ENCODE data around the gene PRKAR1B.
"Not testable (repeated sequence)": the region's sequence is repeated elsewhere in the genome, so short reads cannot be mapped to it uniquely, and the experiment has no call there.

Gene PRKAR1B

GRCh38 chr7:657565-658119, 69.4 kb downstream of the PRKAR1B start:
- H2BK5ac ChIP-seq (ENCODE audit: low read length) = no peak overlapping the region
- no peak overlapping the region for H2BK12ac ChIP-seq (ENCODE audit: low read length)
- no peak overlapping the region for H2BK120ac ChIP-seq (ENCODE audit: low read depth, low read length)
- WGBS, 2 donors (ENCODE audit: extremely low coverage in 2 of 2, insufficient read length in 2 of 2, insufficient replicate concordance in 1 of 2) = no CpG with 5 or more reads among the region's 16 CpGs
- no peak overlapping the region for H2AFZ ChIP-seq (ENCODE audit: low read length)
- H2BK15ac ChIP-seq (ENCODE audit: low read length) = no peak overlapping the region
- H3K9ac ChIP-seq (ENCODE audit: low read depth, low read length, poor library complexity) = no peak overlapping the region
- H3K36me3 ChIP-seq (replicated peaks in 1 of 2; ENCODE audit: control insufficient read depth in 2 of 2, insufficient read depth in 2 of 2, low read length in 2 of 2) = peaks cover 0 to 3% of the 10 kb centered on the region in 2 donors
- no peak overlapping the region for H3K4me2 ChIP-seq (ENCODE audit: insufficient read depth, low read length, poor library complexity, severe bottlenecking)
- no peak overlapping the region for H2AK5ac ChIP-seq (ENCODE audit: low read depth, low read length)
- no peak overlapping the region for H3K14ac ChIP-seq (ENCODE audit: low read length)
- H3K4ac ChIP-seq (ENCODE audit: low read length) = no peak overlapping the region
- H3K4me3 ChIP-seq (ENCODE audit: low read length in 2 of 2) = no peak overlapping the region
- H3K18ac ChIP-seq (ENCODE audit: low read length) = no peak overlapping the region
- H3K4me1 ChIP-seq (ENCODE audit: control insufficient read depth in 2 of 2, insufficient read depth in 1 of 2, low read depth in 1 of 2, low read length in 2 of 2) = no peaks in the 10 kb centered on the region
- no peak overlapping the region for H4K8ac ChIP-seq (ENCODE audit: low read depth, low read length)
- H3K79me1 ChIP-seq (ENCODE audit: low read depth, low read length) = peaks cover 4% of the 10 kb centered on the region
- no peak overlapping the region for H3K27ac ChIP-seq (replicated peaks; ENCODE audit: low read length)
- H3K9me3 ChIP-seq (replicated peaks in 1 of 2; ENCODE audit: control insufficient read depth in 2 of 2, insufficient read depth in 1 of 2, low read depth in 1 of 2, low read length in 2 of 2) = peaks cover 11% of the 10 kb centered on the region in 2 donors
- H3K23ac ChIP-seq (ENCODE audit: low read depth, low read length, poor library complexity) = no peak overlapping the region
- no peak for DNase-seq (ENCODE audit: low spot score)
- H4K91ac ChIP-seq (ENCODE audit: low read depth, low read length, poor library complexity) = no peak overlapping the region
- H3K27me3 ChIP-seq (ENCODE audit: control insufficient read depth in 3 of 3, insufficient read depth in 3 of 3, low read depth in 1 of 3, low read length in 3 of 3) = no peaks in the 10 kb centered on the region

- not testable (repeated sequence) for H3K4me2 ChIP-seq (ENCODE audit: insufficient read depth, low read length, poor library complexity, severe bottlenecking); H3K23ac ChIP-seq (ENCODE audit: low read depth, low read length, poor library complexity); H2BK120ac ChIP-seq (ENCODE audit: low read depth, low read length); H3K4me1 ChIP-seq (ENCODE audit: control insufficient read depth in 2 of 2, insufficient read depth in 1 of 2, low read depth in 1 of 2, low read length in 2 of 2); H3K14ac ChIP-seq (ENCODE audit: low read length); H4K8ac ChIP-seq (ENCODE audit: low read depth, low read length); H3K4ac ChIP-seq (ENCODE audit: low read length); H2AK5ac ChIP-seq (ENCODE audit: low read depth, low read length); H3K4me3 ChIP-seq (ENCODE audit: low read length in 2 of 2); DNase-seq (ENCODE audit: low spot score); H2AFZ ChIP-seq (ENCODE audit: low read length); H3K36me3 ChIP-seq (replicated peaks in 1 of 2; ENCODE audit: control insufficient read depth in 2 of 2, insufficient read depth in 2 of 2, low read length in 2 of 2); H3K18ac ChIP-seq (ENCODE audit: low read length); H4K91ac ChIP-seq (ENCODE audit: low read depth, low read length, poor library complexity); H2BK15ac ChIP-seq (ENCODE audit: low read length); H2BK5ac ChIP-seq (ENCODE audit: low read length); H3K79me1 ChIP-seq (ENCODE audit: low read depth, low read length); H2BK12ac ChIP-seq (ENCODE audit: low read length); H3K27me3 ChIP-seq (ENCODE audit: control insufficient read depth in 3 of 3, insufficient read depth in 3 of 3, low read depth in 1 of 3, low read length in 3 of 3); H3K27ac ChIP-seq (replicated peaks; ENCODE audit: low read length); H3K9ac ChIP-seq (ENCODE audit: low read depth, low read length, poor library complexity)
- peaks cover 11 to 15% of the 10 kb centered on the region in 2 donors for H3K9me3 ChIP-seq (replicated peaks in 1 of 2; ENCODE audit: control insufficient read depth in 2 of 2, insufficient read depth in 1 of 2, low read depth in 1 of 2, low read length in 2 of 2)
- WGBS, 2 donors (ENCODE audit: extremely low coverage in 2 of 2, insufficient read length in 2 of 2, insufficient replicate concordance in 1 of 2) = 100% methylated on average over 1 of the region's 3 CpGs; no CpG with 5 or more reads in 1 of the 2 donors
These were observed 70.1 kb downstream of the PRKAR1B start for GRCh38 chr7:657010-657409.

GRCh38 chr7:655758-656157, 71.3 kb downstream of the PRKAR1B start:
- H2AFZ ChIP-seq (ENCODE audit: low read length) = no peak overlapping the region
- no peak overlapping the region for H2AK5ac ChIP-seq (ENCODE audit: low read depth, low read length)
- no peak overlapping the region for H3K23ac ChIP-seq (ENCODE audit: low read depth, low read length, poor library complexity)
- no peak overlapping the region for H3K9ac ChIP-seq (ENCODE audit: low read depth, low read length, poor library complexity)
- H3K18ac ChIP-seq (ENCODE audit: low read length) = no peak overlapping the region
- no peak overlapping the region for H2BK12ac ChIP-seq (ENCODE audit: low read length)
- no peaks in the 10 kb centered on the region for H3K4me1 ChIP-seq (ENCODE audit: control insufficient read depth in 2 of 2, insufficient read depth in 1 of 2, low read depth in 1 of 2, low read length in 2 of 2)
- no peak overlapping the region for H3K14ac ChIP-seq (ENCODE audit: low read length)
- no peak overlapping the region for H3K4ac ChIP-seq (ENCODE audit: low read length)
- DNase-seq (ENCODE audit: low spot score) = no peak
- H2BK120ac ChIP-seq (ENCODE audit: low read depth, low read length) = no peak overlapping the region
- H4K91ac ChIP-seq (ENCODE audit: low read depth, low read length, poor library complexity) = no peak overlapping the region
- peaks cover 3% of the 10 kb centered on the region for H3K79me1 ChIP-seq (ENCODE audit: low read depth, low read length)
- WGBS, 2 donors (ENCODE audit: extremely low coverage in 2 of 2, insufficient read length in 2 of 2, insufficient replicate concordance in 1 of 2) = no CpG with 5 or more reads among the region's 4 CpGs
- H2BK5ac ChIP-seq (ENCODE audit: low read length) = no peak overlapping the region
- H2BK15ac ChIP-seq (ENCODE audit: low read length) = no peak overlapping the region
- no peak overlapping the region for H4K8ac ChIP-seq (ENCODE audit: low read depth, low read length)
- H3K4me2 ChIP-seq (ENCODE audit: insufficient read depth, low read length, poor library complexity, severe bottlenecking) = no peak overlapping the region
- H3K27ac ChIP-seq (replicated peaks; ENCODE audit: low read length) = no peak overlapping the region
- H3K27me3 ChIP-seq (ENCODE audit: control insufficient read depth in 3 of 3, insufficient read depth in 3 of 3, low read depth in 1 of 3, low read length in 3 of 3) = no peaks in the 10 kb centered on the region
- peaks cover 11 to 21% of the 10 kb centered on the region in 2 donors for H3K9me3 ChIP-seq (replicated peaks in 1 of 2; ENCODE audit: control insufficient read depth in 2 of 2, insufficient read depth in 1 of 2, low read depth in 1 of 2, low read length in 2 of 2)
- no peak overlapping the region for H3K4me3 ChIP-seq (ENCODE audit: low read length in 2 of 2)
- H3K36me3 ChIP-seq (replicated peaks in 1 of 2; ENCODE audit: control insufficient read depth in 2 of 2, insufficient read depth in 2 of 2, low read length in 2 of 2) = peaks cover 0 to 3% of the 10 kb centered on the region in 2 donors

GRCh38 chr7:653829-654764, 73.0 kb downstream of the PRKAR1B start:
- no peak overlapping the region for H2BK120ac ChIP-seq (ENCODE audit: low read depth, low read length)
- 100% methylated on average over 4 of the region's 4 CpGs for WGBS, 2 donors (ENCODE audit: extremely low coverage in 2 of 2, insufficient read length in 2 of 2, insufficient replicate concordance in 1 of 2)
- no peak overlapping the region for H2BK12ac ChIP-seq (ENCODE audit: low read length)

More at GRCh38 chr7:653829-654764, 73.0 kb downstream of the PRKAR1B start:
- Histone ChIP-seq H4K8ac (ENCODE audit: low read depth, low read length) (no peak overlapping the region), H3K4ac (ENCODE audit: low read length) (no peak overlapping the region), H3K36me3 (replicated peaks in 1 of 2; ENCODE audit: control insufficient read depth in 2 of 2, insufficient read depth in 2 of 2, low read length in 2 of 2) (peaks cover 0 to 3% of the 10 kb centered on the region in 2 donors), H2AFZ (ENCODE audit: low read length) (no peak overlapping the region), H3K9me3 (replicated peaks in 1 of 2; ENCODE audit: control insufficient read depth in 2 of 2, insufficient read depth in 1 of 2, low read depth in 1 of 2, low read length in 2 of 2) (peaks cover 11 to 21% of the 10 kb centered on the region in 2 donors), H3K4me1 (ENCODE audit: control insufficient read depth in 2 of 2, insufficient read depth in 1 of 2, low read depth in 1 of 2, low read length in 2 of 2) (no peaks in the 10 kb centered on the region), H2BK5ac (ENCODE audit: low read length) (no peak overlapping the region), H3K18ac (ENCODE audit: low read length) (no peak overlapping the region), H4K91ac (ENCODE audit: low read depth, low read length, poor library complexity) (no peak overlapping the region), H3K27ac (replicated peaks; ENCODE audit: low read length) (no peak overlapping the region), H3K27me3 (ENCODE audit: control insufficient read depth in 3 of 3, insufficient read depth in 3 of 3, low read depth in 1 of 3, low read length in 3 of 3) (no peaks in the 10 kb centered on the region), H3K14ac (ENCODE audit: low read length) (no peak overlapping the region), H2AK5ac (ENCODE audit: low read depth, low read length) (no peak overlapping the region), H3K9ac (ENCODE audit: low read depth, low read length, poor library complexity) (peak overlapping the region; percentile 51), H3K4me2 (ENCODE audit: insufficient read depth, low read length, poor library complexity, severe bottlenecking) (no peak overlapping the region), H3K4me3 (ENCODE audit: low read length in 2 of 2) (no peak overlapping the region), H3K79me1 (ENCODE audit: low read depth, low read length) (peaks cover 3% of the 10 kb centered on the region), H2BK15ac (ENCODE audit: low read length) (no peak overlapping the region), H3K23ac (ENCODE audit: low read depth, low read length, poor library complexity) (peak overlapping the region; percentile 12)
- no peak for DNase-seq (ENCODE audit: low spot score)

Data from neuronal stem cell (in vitro differentiated cells).